PC-3 (cell line): ENCODE results near the gene TEAD4. TPM values are rescaled to one million over a fixed set of nuclear protein-coding genes. Genes with fewer than 3 reads are reported as not detected.

Experiments
- ATAC-seq: fragments of 200-7000 bp; cut with Tn5 transposase; 2 replicates; pipeline ENCODE4 v1.9.1; 2020; ENCODE audit warnings: mild to moderate bottlenecking, moderate library complexity
- BruUV-seq: library from RNA; stranded (reverse); fragments of 400-500 nt; replicated peaks from 2 replicates; lab custom pipeline; 2021; lab: Mats Ljungman, UMichigan
- CTCF ChIA-PET: fragments of 300-600 bp; sonication (Branson Sonifier 250); formaldehyde crosslinking; loops from one replicate; lab custom pipeline; 2022; ENCODE audit warnings: antibody characterized with exemption; lab: Charles Lee
- POLR2A ChIA-PET: fragments of 300-600 bp; sonication (Branson Sonifier 250); formaldehyde crosslinking; loops from one replicate; lab custom pipeline; 2022; ENCODE audit warnings: antibody characterized with exemption; ENCODE audit not compliant: unreplicated experiment; lab: Charles Lee
- DNase-seq: peaks from one replicate; pipeline ENCODE4 v3.0.0-alpha.2; 2015
- H2AFZ ChIP-seq: fragments of 300-600 bp; sonication (generic); 2 replicates; pipeline ENCODE4 v1.6.0; 2016; ENCODE audit warnings: antibody characterized with exemption, low read length
- H3F3A ChIP-seq: fragments of 300-600 bp; sonication (generic); one replicate; pipeline ENCODE4 v1.6.0; 2017; ENCODE audit warnings: antibody characterized with exemption, low read length, control low read depth, mild to moderate bottlenecking; ENCODE audit not compliant: unreplicated experiment
- H3K27ac ChIP-seq: fragments of 300-600 bp; sonication (generic); 2 replicates; pipeline ENCODE4 v1.5.1; 2016; ENCODE audit warnings: mild to moderate bottlenecking, low read length
- H3K27me3 ChIP-seq: fragments of 300-600 bp; sonication (generic); 2 replicates; pipeline ENCODE4 v1.6.1; 2016; ENCODE audit warnings: low read length, mixed read lengths
- H3K36me3 ChIP-seq: fragments of 300-600 bp; sonication (generic); 2 replicates; pipeline ENCODE4 v1.6.1; 2016; ENCODE audit warnings: low read depth, mixed run types, low read length, mixed read lengths
- H3K4me1 ChIP-seq: fragments of 300-600 bp; sonication (generic); 2 replicates; pipeline ENCODE4 v1.5.1; 2016; ENCODE audit warnings: low read length; ENCODE audit not compliant: insufficient read depth
- H3K4me2 ChIP-seq: fragments of 300-600 bp; sonication (generic); 2 replicates; pipeline ENCODE4 v1.6.0; 2016; ENCODE audit warnings: low read length
- H3K4me3 ChIP-seq: fragments of 300-600 bp; sonication (generic); 2 replicates; pipeline ENCODE4 v1.5.1; 2016; ENCODE audit warnings: mild to moderate bottlenecking, low read length, mixed read lengths
- H3K79me2 ChIP-seq: fragments of 300-600 bp; sonication (generic); 2 replicates; pipeline ENCODE4 v1.6.1; 2017; ENCODE audit warnings: low read length, mixed read lengths
- H3K9ac ChIP-seq: fragments of 300-600 bp; sonication (generic); 2 replicates; pipeline ENCODE4 v1.6.0; 2016; ENCODE audit warnings: mild to moderate bottlenecking, low read length
- H3K9me2 ChIP-seq: fragments of 300-600 bp; sonication (generic); replicated peaks from 2 replicates; pipeline ENCODE4 v1.6.1; 2016; ENCODE audit warnings: mixed run types, low read length, mixed read lengths
- H3K9me3 ChIP-seq: fragments of 300-600 bp; sonication (generic); 2 replicates; pipeline ENCODE4 v1.6.1; 2016; ENCODE audit warnings: low read length, mixed read lengths
- H4K20me1 ChIP-seq: fragments of 300-600 bp; sonication (generic); 2 replicates; pipeline ENCODE4 v1.6.1; 2016; ENCODE audit warnings: low read length, mixed read lengths
- EZH2 ChIP-seq: fragments of 300-600 bp; sonication (generic); IDR thresholded peaks from one replicate; pipeline ENCODE4 v1.6.1; 2017; ENCODE audit warnings: antibody characterized with exemption, mild to moderate bottlenecking, low read length; ENCODE audit not compliant: unreplicated experiment
- EZH2phosphoT487 ChIP-seq: fragments of 300-600 bp; sonication (generic); IDR thresholded peaks from 2 replicates; pipeline ENCODE4 v1.6.1; 2018; ENCODE audit warnings: mild to moderate bottlenecking, antibody characterized with exemption, low read length, borderline replicate concordance
- intact Hi-C: fragments of 100-400 bp; cut with micrococcal nuclease; formaldehyde crosslinking; loops from 2 replicates; pipeline ENCODE4 v1.9.0; 2023
- total RNA-seq: library from RNA; depleted of rRNA; stranded (reverse); fragments of >200 nt; gene quantifications from 2 replicates; pipeline ENCODE4 v1.2.3, GENCODE V29; 2014
- TF ChIP-seq, protein P1 (sequence below): fragments of 300-600 bp; sonication (generic); conservative IDR thresholded peaks from 2 replicates; pipeline ENCODE4 v1.5.1; 2017; ENCODE audit warnings: antibody characterized with exemption, low read depth, mild to moderate bottlenecking, low read length

Gene TEAD4
- total RNA-seq, 1 experiment from 2014 or later = 22.3 TPM

DNA sequence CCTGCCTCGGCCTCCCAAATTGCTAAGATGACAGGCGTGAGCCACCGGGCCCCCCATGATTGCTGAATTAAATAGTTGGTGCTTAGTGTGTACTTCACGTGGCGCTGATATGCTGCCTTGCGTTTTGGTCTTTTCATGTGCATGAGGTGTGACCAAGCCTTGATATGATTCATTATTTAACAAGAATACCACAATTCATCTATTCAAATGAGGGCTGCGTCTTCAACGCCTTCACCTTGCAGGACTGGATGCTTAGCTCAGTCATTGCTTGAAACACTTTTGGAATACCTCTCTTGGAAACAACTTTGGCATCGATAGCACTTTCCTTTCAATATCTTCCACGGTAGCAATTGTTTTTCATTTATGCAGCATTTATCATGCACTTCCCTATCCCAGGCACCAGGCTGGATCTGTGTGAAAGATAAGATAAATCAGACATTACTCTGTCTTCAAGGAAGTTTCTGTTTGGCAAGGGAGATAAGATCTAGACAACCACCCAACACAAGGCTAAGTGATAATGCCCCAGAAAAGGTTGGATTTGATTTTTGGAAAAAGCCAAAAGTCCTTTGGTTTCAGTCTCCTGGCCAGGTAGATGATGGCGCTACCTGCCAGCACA is 1.3 kb upstream of the TEAD4 start:
- BruUV-seq = no TSS peak
- Histone ChIP-seq H3K4me1 (peaks cover 21% of the 10 kb centered on the region), H3K27me3 (no peaks in the 10 kb centered on the region), H3K27ac (peak overlapping the region; percentile 90), H2AFZ (peak overlapping the region; percentile 99), H3K36me3 (no peaks in the 10 kb centered on the region), H3F3A (no peaks in the 10 kb centered on the region), H3K9me3 (no peaks in the 10 kb centered on the region), H3K9ac (peak overlapping the region; percentile 82), H3K4me3 (peak overlapping the region; percentile 78), H3K79me2 (peaks cover 28% of the 10 kb centered on the region), H4K20me1 (peaks cover 13% of the 10 kb centered on the region; the same call in 1 of the 2 replicates), H3K4me2 (peak overlapping the region; percentile 97), H3K9me2 (no peaks in the 10 kb centered on the region)
- TF ChIP-seq EZH2phosphoT487 (no peak), EZH2 (no peak)
- TF ChIP-seq, protein P1, sequence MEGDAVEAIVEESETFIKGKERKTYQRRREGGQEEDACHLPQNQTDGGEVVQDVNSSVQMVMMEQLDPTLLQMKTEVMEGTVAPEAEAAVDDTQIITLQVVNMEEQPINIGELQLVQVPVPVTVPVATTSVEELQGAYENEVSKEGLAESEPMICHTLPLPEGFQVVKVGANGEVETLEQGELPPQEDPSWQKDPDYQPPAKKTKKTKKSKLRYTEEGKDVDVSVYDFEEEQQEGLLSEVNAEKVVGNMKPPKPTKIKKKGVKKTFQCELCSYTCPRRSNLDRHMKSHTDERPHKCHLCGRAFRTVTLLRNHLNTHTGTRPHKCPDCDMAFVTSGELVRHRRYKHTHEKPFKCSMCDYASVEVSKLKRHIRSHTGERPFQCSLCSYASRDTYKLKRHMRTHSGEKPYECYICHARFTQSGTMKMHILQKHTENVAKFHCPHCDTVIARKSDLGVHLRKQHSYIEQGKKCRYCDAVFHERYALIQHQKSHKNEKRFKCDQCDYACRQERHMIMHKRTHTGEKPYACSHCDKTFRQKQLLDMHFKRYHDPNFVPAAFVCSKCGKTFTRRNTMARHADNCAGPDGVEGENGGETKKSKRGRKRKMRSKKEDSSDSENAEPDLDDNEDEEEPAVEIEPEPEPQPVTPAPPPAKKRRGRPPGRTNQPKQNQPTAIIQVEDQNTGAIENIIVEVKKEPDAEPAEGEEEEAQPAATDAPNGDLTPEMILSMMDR = no peak
- intact Hi-C loops = no loop called here
- ChIA-PET CTCF (no interaction called here), POLR2A (no interaction called here)
- no peak for DNase-seq
- no peak for ATAC-seq

- Histone ChIP-seq H4K20me1 (peaks cover 13% of the 10 kb centered on the region; the same call in 1 of the 2 replicates), H3K79me2 (peaks cover 35% of the 10 kb centered on the region), H3K9ac (peak overlapping the region; percentile 82), H2AFZ (peak overlapping the region; percentile 99), H3K4me1 (peaks cover 21% of the 10 kb centered on the region), H3K9me2 (no peaks in the 10 kb centered on the region), H3K36me3 (no peaks in the 10 kb centered on the region), H3F3A (no peaks in the 10 kb centered on the region), H3K9me3 (no peaks in the 10 kb centered on the region), H3K4me3 (peak overlapping the region; percentile 78), H3K27me3 (no peaks in the 10 kb centered on the region), H3K27ac (peak overlapping the region; percentile 90), H3K4me2 (peak overlapping the region; percentile 97)
- ChIA-PET POLR2A (no interaction called here), CTCF (interaction anchor here (0.6 kb wide), 1 partner anchor 18 kb away, joined by 3 read pairs; no protein-coding TSS in a partner anchor)
- TSS peak; percentile 93 for BruUV-seq
- TF ChIP-seq EZH2phosphoT487 (no peak), EZH2 (no peak)
- TF ChIP-seq, protein P1 = no peak
- intact Hi-C loops = no loop called here
- DNase-seq (peak; percentile 80), ATAC-seq (peak; percentile 67)
These were observed 585 bp upstream of the TEAD4 start for GRCh38 chr12:2958432-2959191.
